OCI-LY3 (cell line): ENCODE data around the gene TTLL8.

Experiments used
- H2AFZ ChIP-seq: fragments of 200-600, 300-600 bp; shearing (Covaris generic); 2 replicates; pipeline ENCODE4 v1.6.0; 2014; ENCODE audit warnings: antibody characterized with exemption, low read depth, low read length
- H3K27ac ChIP-seq: fragments of 200-600, 300-600 bp; sonication (generic); 2 replicates; pipeline ENCODE4 v1.5.1; 2014; ENCODE audit warnings: mild to moderate bottlenecking, low read length, moderate library complexity, mixed read lengths
- H3K27me3 ChIP-seq: fragments of 200-600, 300-600 bp; sonication (generic); 2 replicates; pipeline ENCODE4 v1.6.1; 2014; ENCODE audit warnings: low read depth, low read length, mixed read lengths
- H3K36me3 ChIP-seq: fragments of 200-600, 300-600 bp; sonication (generic); replicated peaks from 2 replicates; pipeline ENCODE3; 2014; ENCODE audit warnings: low read depth, low read length, mixed read lengths
- H3K4me1 ChIP-seq: fragments of 300-600, 200-600 bp; sonication (generic); 2 replicates; pipeline ENCODE4 v1.6.1; 2014; ENCODE audit warnings: low read length, mixed read lengths
- H3K4me2 ChIP-seq: fragments of 200-600, 300-600 bp; sonication (generic); 2 replicates; pipeline ENCODE4 v1.6.1; 2014; ENCODE audit warnings: low read length, mixed read lengths
- H3K4me3 ChIP-seq: fragments of 300-600, 200-600 bp; sonication (generic); 2 replicates; pipeline ENCODE4 v1.5.1; 2014; ENCODE audit warnings: antibody characterized with exemption, mild to moderate bottlenecking, low read length, moderate library complexity
- H3K79me2 ChIP-seq: fragments of 300-600, 200-600 bp; shearing (Covaris generic); 2 replicates; pipeline ENCODE4 v1.6.1; 2014; ENCODE audit warnings: mild to moderate bottlenecking, low read length, mixed read lengths
- H3K9ac ChIP-seq: fragments of 300-600, 200-600 bp; shearing (Covaris generic); 2 replicates; pipeline ENCODE4 v1.6.0; 2014; ENCODE audit warnings: mild to moderate bottlenecking, low read length, moderate library complexity
- H3K9me3 ChIP-seq: fragments of 200-600, 300-600 bp; shearing (Covaris generic); 2 replicates; pipeline ENCODE4 v1.6.1; 2014; ENCODE audit warnings: low read length, mixed read lengths; ENCODE audit not compliant: insufficient read depth
- H4K20me1 ChIP-seq: fragments of 200-600, 300-600 bp; sonication (generic); 2 replicates; pipeline ENCODE4 v1.6.1; 2016; ENCODE audit warnings: low read length, mixed read lengths; ENCODE audit not compliant: insufficient read depth
- EZH2phosphoT487 ChIP-seq: fragments of 200-600 bp; shearing (Covaris generic); IDR thresholded peaks from 2 replicates; pipeline ENCODE4 v1.6.1; 2018; ENCODE audit warnings: antibody characterized with exemption, mixed run types, low read depth
- TF ChIP-seq, protein P1 (sequence below): fragments of 200-600, 300-600 bp; sonication (generic); IDR thresholded peaks from 2 replicates; pipeline ENCODE4 v1.5.1; 2014; ENCODE audit warnings: antibody characterized with exemption, low read length, low read depth

Gene TTLL8

DNA sequence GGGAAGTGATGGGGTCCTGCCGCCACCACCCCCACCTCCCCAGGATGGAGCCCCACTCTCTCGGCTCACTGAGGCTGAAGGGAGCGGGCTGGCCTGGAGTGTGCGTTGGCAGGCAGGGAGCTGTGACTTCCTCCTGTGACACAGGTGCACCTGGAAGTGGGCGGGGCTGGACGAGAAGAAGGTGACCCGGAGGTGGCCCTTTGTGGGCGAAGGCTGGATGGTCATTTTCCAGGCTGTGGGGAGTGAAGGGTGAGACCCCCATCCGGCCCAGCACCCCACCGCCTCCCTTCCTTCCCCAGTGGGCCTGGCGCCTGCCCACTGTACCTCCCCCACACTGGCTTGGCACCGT, 60.9 kb downstream of the TTLL8 start:
- no peaks in the 10 kb centered on the region for H4K20me1 ChIP-seq
- peaks cover 8% of the 10 kb centered on the region for H3K4me1 ChIP-seq
- no peak overlapping the region for H3K9ac ChIP-seq
- no peak overlapping the region for H2AFZ ChIP-seq
- no peaks in the 10 kb centered on the region for H3K9me3 ChIP-seq
- TF ChIP-seq, protein P1, sequence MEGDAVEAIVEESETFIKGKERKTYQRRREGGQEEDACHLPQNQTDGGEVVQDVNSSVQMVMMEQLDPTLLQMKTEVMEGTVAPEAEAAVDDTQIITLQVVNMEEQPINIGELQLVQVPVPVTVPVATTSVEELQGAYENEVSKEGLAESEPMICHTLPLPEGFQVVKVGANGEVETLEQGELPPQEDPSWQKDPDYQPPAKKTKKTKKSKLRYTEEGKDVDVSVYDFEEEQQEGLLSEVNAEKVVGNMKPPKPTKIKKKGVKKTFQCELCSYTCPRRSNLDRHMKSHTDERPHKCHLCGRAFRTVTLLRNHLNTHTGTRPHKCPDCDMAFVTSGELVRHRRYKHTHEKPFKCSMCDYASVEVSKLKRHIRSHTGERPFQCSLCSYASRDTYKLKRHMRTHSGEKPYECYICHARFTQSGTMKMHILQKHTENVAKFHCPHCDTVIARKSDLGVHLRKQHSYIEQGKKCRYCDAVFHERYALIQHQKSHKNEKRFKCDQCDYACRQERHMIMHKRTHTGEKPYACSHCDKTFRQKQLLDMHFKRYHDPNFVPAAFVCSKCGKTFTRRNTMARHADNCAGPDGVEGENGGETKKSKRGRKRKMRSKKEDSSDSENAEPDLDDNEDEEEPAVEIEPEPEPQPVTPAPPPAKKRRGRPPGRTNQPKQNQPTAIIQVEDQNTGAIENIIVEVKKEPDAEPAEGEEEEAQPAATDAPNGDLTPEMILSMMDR, result no peak
- no peak for TF ChIP-seq EZH2phosphoT487
- H3K79me2 ChIP-seq, result no peaks in the 10 kb centered on the region
- H3K27me3 ChIP-seq, result no peaks in the 10 kb centered on the region
- H3K4me3 ChIP-seq, result no peak overlapping the region
- no peak overlapping the region for H3K27ac ChIP-seq
- H3K4me2 ChIP-seq, result no peak overlapping the region
- no peaks in the 10 kb centered on the region for H3K36me3 ChIP-seq

DNA sequence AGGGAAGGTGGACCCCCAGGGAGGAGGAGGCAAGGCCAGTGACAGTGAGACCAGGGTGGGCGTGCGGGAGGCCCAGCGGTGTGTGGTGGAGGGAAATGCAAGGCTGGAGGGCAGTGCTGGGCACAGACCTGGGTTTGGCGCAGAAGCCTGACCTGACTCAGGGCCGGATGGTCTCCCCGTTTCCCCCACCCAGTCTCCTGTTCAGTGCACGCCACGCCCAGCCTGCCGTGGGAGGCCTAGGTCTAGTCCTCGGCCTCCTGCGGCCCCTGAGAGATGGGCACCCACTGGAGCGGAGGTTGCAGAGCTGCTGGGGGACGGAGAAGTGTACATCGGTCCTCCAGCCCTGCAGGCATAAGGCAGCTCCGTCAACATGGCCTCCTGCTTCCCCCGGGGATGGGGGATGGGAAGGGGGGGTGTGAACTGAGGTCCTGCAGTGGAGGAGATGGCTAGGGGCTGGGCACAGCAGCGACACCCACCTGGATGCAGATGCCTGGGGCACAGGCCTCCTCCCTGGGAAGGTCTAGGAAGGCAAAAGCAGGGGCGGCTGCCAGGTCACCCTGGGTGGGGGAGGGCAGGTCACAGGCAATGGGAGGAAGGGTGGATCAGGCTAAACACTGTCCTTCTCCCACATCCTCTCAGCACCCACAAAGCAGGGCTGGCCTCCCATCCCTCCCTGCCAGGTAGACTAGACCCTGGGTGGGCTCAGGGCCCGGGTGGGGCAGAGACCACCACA, 61.4 kb downstream of the TTLL8 start:
- H3K79me2 ChIP-seq, result no peaks in the 10 kb centered on the region
- no peaks in the 10 kb centered on the region for H3K27me3 ChIP-seq
- peaks cover 8% of the 10 kb centered on the region for H3K4me1 ChIP-seq
- H4K20me1 ChIP-seq, result no peaks in the 10 kb centered on the region
- H3K4me3 ChIP-seq, result no peak overlapping the region
- no peaks in the 10 kb centered on the region for H3K9me3 ChIP-seq
- no peak overlapping the region for H3K4me2 ChIP-seq
- no peak overlapping the region for H3K9ac ChIP-seq
- no peak overlapping the region for H2AFZ ChIP-seq
- no peak overlapping the region for H3K27ac ChIP-seq
- TF ChIP-seq, protein P1, result no peak
- TF ChIP-seq EZH2phosphoT487, result no peak
- no peaks in the 10 kb centered on the region for H3K36me3 ChIP-seq

DNA sequence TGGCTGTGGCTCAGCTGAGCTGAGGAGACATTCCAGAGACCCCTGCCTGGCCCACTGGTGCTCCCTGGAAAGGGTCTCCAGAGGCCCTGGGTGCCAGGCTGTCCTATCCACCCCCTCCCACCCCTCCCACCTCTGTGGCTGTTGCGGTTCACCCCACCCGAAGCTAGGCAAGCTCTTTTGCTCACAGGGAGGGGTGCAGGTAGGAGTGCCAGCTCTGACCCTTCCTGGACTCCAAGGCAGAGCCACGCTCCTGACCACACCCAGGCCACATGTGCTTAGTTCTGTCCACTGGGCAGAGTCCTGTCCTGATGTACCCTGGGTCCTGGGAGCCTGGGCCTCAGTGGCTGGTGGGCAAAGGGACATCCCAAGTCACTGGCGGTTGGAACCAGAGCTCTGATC, 62.0 kb downstream of the TTLL8 start:
- TF ChIP-seq, protein P1, result no peak
- no peak for TF ChIP-seq EZH2phosphoT487
- H3K36me3 ChIP-seq, result no peaks in the 10 kb centered on the region
- no peaks in the 10 kb centered on the region; the same call in 1 of the 2 replicates for H3K27me3 ChIP-seq
- H3K4me2 ChIP-seq, result no peak overlapping the region
- H3K9me3 ChIP-seq, result no peaks in the 10 kb centered on the region
- H3K9ac ChIP-seq, result no peak overlapping the region
- H4K20me1 ChIP-seq, result no peaks in the 10 kb centered on the region
- no peak overlapping the region for H2AFZ ChIP-seq
- H3K4me1 ChIP-seq, result peaks cover 8% of the 10 kb centered on the region
- no peaks in the 10 kb centered on the region for H3K79me2 ChIP-seq
- H3K27ac ChIP-seq, result no peak overlapping the region
- no peak overlapping the region for H3K4me3 ChIP-seq

DNA sequence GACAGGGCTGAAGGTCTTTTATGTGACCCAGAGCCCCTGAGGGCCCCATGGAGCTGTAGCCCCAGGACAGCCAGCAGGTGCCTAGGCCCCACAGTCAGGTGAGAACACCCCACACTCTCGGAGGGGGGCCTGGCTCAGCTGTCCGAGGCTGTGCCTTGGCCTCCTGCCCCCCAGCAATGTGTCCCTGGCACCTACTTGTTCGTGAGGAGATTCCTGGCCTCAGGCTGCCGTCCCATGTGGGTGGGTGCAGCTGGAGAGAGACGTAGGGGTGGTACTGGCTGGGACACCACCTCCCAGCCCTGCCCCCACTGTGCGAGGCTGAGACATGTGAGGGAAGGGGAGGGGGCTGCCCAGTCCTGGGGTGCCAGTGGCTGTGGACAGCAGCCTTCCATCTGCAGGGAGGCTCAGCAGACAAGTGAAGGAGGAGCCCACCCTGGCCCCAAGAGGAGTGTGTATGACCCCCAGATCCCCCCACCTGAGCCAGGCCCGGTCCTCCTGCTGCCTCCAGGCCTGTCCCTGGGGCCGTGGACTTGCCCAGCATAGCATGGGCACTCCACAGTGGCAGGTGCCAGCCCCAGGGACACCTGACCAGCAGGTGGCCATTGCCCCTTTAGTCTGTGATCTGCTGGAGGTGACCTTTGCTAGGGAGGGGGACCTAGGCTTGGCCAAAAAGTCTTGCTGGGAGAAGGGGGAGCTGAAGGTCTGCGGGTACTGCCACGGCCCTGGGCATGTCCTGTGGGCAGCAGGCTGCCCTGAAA, 62.6 kb downstream of the TTLL8 start:
- H3K9me3 ChIP-seq, result no peaks in the 10 kb centered on the region
- H2AFZ ChIP-seq, result no peak overlapping the region
- no peak overlapping the region for H3K27ac ChIP-seq
- no peak overlapping the region for H3K4me3 ChIP-seq
- no peaks in the 10 kb centered on the region for H3K79me2 ChIP-seq
- no peak overlapping the region for H3K4me2 ChIP-seq
- no peaks in the 10 kb centered on the region for H3K36me3 ChIP-seq
- no peaks in the 10 kb centered on the region for H4K20me1 ChIP-seq
- H3K4me1 ChIP-seq, result peaks cover 8% of the 10 kb centered on the region
- no peak overlapping the region for H3K9ac ChIP-seq
- H3K27me3 ChIP-seq, result no peaks in the 10 kb centered on the region; the same call in 1 of the 2 replicates
- TF ChIP-seq, protein P1, result no peak
- no peak for TF ChIP-seq EZH2phosphoT487
